Neural progenitor cell (in vitro differentiated cells): ENCODE measurements around the gene TMEM117.

Experiments used
- CTCF ChIP-seq: fragments of 200-600 bp; sonication (generic); IDR thresholded peaks from 2 replicates; pipeline ENCODE4 v1.5.1; 2017; ENCODE audit warnings: antibody characterized with exemption, mild to moderate bottlenecking
- EZH2 ChIP-seq: fragments of 200-600 bp; sonication (generic); IDR thresholded peaks from 2 replicates; pipeline ENCODE4 v1.6.1; 2017; ENCODE audit warnings: antibody characterized with exemption, mild to moderate bottlenecking, moderate library complexity
- EZH2phosphoT487 ChIP-seq: fragments of 200-600 bp; sonication (generic); IDR thresholded peaks from 2 replicates; pipeline ENCODE4 v1.6.1; 2017; ENCODE audit warnings: antibody characterized with exemption

GRCh38 chr12:44377443-44378187, 541.7 kb downstream of the TMEM117 start:
- TF ChIP-seq CTCF (no peak), EZH2phosphoT487 (no peak), EZH2 (no peak)
